GM19324 (cell line): ENCODE data around the gene COL4A4.

ENCODE experiments used
- ATAC-seq: cut with Tn5 transposase; IDR thresholded peaks from one replicate; pipeline ENCODE4 v1.9.1; 2021; ENCODE audit warnings: mild to moderate bottlenecking, moderate library complexity; ENCODE audit not compliant: unreplicated experiment, low FRiP score

COL4A4 gene

GRCh38 chr2:227036527-227036926 lies 127.5 kb downstream of the COL4A4 start:
- no peak for ATAC-seq

- ATAC-seq: no peak
These were observed 128.2 kb downstream of the COL4A4 start for GRCh38 chr2:227035711-227036367.

- ATAC-seq: no peak
These were observed 130.4 kb downstream of the COL4A4 start for GRCh38 chr2:227033471-227034148.

GRCh38 chr2:227031379-227031778 lies 132.6 kb downstream of the COL4A4 start:
- ATAC-seq: no peak

- ATAC-seq: no peak
These were observed 133.2 kb downstream of the COL4A4 start for GRCh38 chr2:227030789-227031188.

- no peak for ATAC-seq
These were observed 134.4 kb downstream of the COL4A4 start for GRCh38 chr2:227029426-227030105.

- no peak for ATAC-seq
These were observed 138.5 kb downstream of the COL4A4 start for GRCh38 chr2:227025510-227025909.

GRCh38 chr2:227022608-227023007 lies 141.4 kb downstream of the COL4A4 start:
- no peak for ATAC-seq

- no peak for ATAC-seq
These were observed 143.6 kb downstream of the COL4A4 start for GRCh38 chr2:227020416-227020815.

- no peak for ATAC-seq
These were observed 147.1 kb downstream of the COL4A4 start for GRCh38 chr2:227016894-227017293.

- ATAC-seq: no peak
These were observed 150.1 kb downstream of the COL4A4 start for GRCh38 chr2:227013881-227014280.

GRCh38 chr2:227013330-227013729 lies 150.7 kb downstream of the COL4A4 start:
- ATAC-seq: no peak

- no peak for ATAC-seq
These were observed 153.6 kb downstream of the COL4A4 start for GRCh38 chr2:227010433-227010832.

- ATAC-seq: no peak
These were observed 156.1 kb downstream of the COL4A4 start for GRCh38 chr2:227007940-227008339.

- ATAC-seq: no peak
These were observed 156.9 kb downstream of the COL4A4 start for GRCh38 chr2:227007148-227007547.

- no peak for ATAC-seq
These were observed 157.7 kb downstream of the COL4A4 start for GRCh38 chr2:227006189-227006897.

GRCh38 chr2:227004482-227004881 lies 159.5 kb downstream of the COL4A4 start:
- ATAC-seq: no peak

- ATAC-seq: no peak
These were observed 163.9 kb downstream of the COL4A4 start for GRCh38 chr2:227000123-227000522.

- no peak for ATAC-seq
These were observed 164.3 kb downstream of the COL4A4 start for GRCh38 chr2:226999661-227000060.

- no peak for ATAC-seq
These were observed 168.4 kb downstream of the COL4A4 start for GRCh38 chr2:226995625-226996041.

GRCh38 chr2:226994775-226995174 lies 169.2 kb downstream of the COL4A4 start:
- no peak for ATAC-seq
